GM18909 (cell line): Measurements from ENCODE around the gene GOLGA8Q.
"Not testable (repeated sequence)": the region's sequence is repeated elsewhere in the genome, so short reads cannot be mapped to it uniquely, and the experiment has no call there.

Source experiments
- ATAC-seq: cut with Tn5 transposase; IDR thresholded peaks from one replicate; pipeline ENCODE4 v1.9.1; 2021; ENCODE audit warnings: mild to moderate bottlenecking; ENCODE audit not compliant: unreplicated experiment, poor library complexity

Gene GOLGA8Q, protein sequence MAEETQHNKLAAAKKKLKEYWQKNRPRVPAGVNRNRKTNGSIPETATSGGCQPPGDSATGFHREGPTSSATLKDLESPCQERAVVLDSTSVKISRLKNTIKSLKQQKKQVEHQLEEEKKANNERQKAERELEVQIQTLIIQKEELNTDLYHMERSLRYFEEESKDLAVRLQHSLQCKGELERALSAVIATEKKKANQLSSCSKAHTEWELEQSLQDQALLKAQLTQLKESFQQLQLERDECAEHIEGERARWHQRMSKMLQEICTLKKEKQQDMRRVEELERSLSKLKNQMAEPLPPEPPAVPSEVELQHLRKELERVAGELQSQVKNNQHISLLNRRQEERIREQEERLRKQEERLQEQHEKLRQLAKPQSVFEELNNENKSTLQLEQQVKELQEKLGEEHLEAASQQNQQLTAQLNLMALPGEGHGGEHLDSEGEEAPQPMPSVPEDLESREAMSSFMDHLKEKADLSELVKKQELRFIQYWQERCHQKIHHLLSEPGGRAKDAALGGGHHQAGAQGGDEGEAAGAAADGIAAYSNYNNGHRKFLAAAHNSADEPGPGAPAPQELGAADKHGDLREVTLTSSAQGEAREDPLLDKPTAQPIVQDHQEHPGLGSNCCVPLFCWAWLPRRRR

DNA sequence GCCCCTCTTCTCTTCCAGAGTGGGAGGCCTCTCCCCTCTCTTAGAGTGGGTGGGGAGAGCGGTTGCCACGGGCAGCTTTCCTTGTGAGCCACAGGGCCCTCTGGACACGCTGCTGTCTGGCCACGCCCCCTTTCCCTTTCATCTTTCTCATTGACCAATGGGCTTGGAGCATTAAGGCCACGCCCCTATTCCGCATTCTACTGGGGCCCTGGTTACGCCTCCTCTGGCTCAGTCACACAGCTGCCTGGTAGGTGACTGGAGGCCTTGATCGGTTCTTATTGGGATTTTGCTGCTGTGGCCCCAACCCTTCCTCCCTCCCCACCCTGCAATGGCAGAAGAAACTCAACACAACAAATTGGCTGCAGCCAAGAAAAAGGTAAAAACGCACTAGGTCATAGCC lies at the start of gene GOLGA8Q:
Gene GOLGA8Q, plus strand, starts transcription at position 301 of the 400 bp plus-strand sequence. Its CDS starts 28 bp downstream, at position 329.
- not testable (repeated sequence) for ATAC-seq

DNA sequence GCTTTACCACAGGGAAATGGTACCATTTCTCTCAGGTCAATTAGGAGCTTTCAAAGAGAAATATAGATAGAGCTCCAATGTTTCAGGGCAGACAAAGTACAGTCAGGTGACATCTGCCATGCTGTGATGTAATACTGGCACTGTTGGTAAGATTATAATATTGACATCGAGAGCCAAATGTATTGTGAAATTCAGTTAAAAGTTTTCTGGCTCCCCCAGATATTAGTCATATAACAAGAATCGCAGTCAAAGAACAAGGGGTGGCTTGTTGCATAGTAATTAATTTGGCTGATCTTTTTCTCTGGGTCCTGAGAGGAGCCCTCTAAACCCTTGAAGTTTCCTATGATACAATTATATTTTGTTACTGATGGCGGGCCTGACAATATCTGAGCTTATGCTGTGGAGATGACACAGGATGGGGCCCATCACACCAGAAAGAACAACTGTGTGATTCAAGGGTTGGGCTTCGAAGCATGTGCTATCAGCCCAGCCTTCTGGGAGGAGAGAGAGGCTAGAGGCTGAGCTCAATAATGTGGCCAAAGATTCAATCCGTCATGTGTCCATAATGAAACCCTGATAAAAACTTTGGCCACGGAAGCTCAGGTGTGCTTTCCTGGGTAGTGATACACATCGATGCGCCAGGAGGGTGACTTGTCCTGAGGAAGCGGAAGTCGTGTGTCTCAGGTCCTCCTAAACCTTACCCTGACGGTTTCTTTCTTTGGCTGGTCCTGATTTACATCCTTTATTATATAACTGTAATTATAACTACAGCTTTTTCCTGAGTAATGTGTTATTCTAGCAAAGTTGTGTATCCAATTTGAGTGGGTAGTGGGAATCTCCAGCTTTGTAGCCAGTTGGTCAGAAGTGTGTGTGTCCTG lies 48.7 kb upstream of the GOLGA8Q start:
- ATAC-seq: not testable (repeated sequence)

DNA sequence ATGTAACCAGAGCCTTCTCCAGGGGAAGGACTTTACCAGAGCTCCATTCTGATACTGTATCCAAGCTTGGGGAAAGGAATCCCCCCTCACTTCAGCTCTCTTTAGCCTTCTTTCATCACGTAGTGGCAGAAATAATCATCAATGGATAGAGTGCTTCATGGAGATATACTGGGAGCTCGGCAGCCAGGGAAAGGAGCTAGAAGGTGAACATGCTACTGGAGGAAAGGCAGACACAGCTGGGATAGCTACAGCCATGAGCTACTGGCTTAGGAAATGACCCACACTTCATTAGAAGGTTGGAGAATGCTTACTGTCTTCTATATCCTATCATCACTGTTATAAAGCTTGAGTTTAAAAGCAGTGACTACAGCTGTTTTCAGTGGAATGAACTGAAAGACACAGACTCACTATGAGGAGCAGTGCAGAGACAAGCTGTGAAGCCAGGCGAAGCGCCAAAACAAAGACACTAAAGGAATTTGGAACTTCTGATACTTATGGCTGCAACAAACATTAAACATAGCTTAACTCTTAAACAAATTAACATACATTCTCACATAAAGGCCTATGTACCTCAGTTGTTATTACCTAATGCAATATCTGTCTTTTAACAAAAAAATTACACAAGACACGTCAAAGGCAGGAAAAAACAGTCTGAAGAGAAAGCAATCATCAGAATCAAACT lies 47.5 kb upstream of the GOLGA8Q start:
- ATAC-seq: not testable (repeated sequence)

DNA sequence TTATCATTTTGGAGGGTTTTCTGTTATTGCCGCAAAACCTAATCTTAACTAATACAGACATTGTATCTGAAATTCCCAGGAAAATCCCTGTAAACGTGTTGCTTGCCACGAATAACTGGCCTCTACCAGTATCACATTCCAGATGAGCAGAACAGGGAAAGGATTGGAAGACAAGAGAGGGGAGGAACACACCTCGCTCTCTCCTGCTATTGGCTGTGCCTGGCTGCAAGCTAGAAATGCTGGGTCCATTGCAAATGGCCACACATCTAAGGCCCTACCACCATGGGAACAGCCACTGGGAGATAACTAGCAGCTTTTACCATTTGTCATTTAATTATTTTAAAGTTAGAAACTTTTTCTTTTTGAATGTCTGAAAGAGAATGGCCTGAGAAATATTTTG lies 37.3 kb upstream of the GOLGA8Q start:
- ATAC-seq: not testable (repeated sequence)

DNA sequence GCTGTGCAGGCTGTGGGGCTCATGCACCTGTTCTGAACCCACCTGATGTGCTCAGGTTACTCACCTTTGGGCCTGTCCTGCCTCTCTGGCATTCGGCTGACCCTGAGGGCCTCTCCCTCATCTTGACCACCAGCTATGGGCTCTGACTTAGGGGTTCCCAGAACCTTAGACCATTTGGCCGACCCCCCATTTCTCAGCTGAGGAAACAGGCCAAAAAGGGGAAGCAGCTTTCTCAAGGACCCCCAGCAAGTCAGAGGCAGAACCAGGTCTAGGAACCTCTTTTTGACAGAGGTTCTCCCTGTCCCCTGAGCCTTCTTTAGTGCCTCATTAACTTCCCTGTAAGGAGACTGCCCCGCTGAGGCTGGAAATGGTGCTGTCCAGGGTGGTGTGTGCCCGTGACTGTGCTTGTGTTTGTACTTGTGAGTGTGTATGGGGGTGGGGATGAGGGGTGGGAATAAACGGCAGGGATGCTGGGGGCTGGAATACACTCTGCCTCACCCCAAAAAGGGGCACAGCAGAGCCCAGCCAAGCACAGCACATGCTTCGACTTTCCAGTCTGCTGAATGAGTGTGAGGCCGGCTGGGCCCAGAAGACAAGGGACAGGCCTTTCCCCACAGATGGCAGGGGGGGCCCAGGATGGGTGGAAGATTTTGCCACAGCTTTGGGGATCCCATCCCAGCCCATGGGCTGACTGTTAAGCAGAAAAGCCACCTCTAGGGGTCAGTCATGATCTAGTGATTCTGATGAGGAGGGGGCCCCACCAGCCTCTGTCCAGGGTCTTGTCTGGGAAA lies 28.2 kb upstream of the GOLGA8Q start:
- ATAC-seq: not testable (repeated sequence)

DNA sequence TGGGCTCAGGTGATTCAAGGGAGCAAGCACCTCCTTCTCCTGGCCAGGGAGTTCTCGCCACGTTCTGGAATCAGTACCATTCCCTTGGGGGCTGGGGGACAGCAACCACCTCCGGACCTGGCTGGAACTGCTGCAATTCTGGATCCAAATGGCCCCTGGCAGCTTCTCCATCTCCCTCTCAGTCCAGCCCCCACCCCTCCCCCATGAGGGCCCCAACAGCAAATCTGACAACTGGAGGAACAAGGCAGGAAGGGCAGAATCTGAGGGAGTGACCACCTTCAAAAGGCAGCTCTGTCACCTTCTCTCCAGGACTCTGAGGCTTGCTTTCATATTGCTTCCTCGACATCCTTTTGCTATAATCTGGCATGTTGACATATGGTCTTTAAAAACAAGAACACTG lies 25.9 kb upstream of the GOLGA8Q start:
- not testable (repeated sequence) for ATAC-seq

DNA sequence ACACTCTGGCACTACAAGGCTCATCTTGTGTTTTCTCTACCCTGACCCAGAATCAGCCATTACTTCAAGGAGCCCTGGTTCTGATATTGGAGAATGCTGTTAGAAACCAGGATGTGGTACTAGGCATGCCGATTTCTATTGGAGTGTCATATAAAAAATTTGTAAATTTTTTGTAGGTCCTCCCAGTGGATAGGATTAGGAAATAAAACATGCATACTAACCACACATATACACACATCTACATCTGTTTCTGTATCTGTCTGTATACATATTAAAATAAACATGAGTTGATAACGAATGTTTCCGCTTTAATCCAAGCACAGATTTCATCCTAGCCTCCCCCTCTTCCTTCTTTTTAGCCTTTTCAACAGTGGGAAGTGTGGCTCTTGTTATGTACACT lies 22.8 kb upstream of the GOLGA8Q start:
- ATAC-seq: not testable (repeated sequence)

DNA sequence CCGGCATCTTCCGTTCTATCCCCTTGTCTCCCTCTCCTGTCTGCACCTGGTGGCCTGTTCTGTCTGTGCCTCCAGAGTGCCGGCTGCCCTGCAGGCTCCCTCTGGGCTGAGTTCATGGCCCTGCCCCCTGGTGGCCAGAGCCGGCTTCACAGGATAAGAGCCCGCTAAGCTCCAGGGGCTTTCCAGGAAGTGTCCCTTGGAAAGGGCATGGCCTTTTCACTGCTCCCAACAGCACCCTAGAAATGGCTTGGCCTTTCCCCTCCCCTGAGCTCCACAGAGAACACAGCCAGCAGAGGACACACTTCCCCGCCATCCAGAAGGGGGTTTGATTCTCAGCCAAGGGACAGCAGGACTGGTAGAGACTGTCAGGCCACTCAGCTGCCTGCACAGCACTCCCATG lies 15.1 kb downstream of the GOLGA8Q start:
- ATAC-seq: not testable (repeated sequence)

DNA sequence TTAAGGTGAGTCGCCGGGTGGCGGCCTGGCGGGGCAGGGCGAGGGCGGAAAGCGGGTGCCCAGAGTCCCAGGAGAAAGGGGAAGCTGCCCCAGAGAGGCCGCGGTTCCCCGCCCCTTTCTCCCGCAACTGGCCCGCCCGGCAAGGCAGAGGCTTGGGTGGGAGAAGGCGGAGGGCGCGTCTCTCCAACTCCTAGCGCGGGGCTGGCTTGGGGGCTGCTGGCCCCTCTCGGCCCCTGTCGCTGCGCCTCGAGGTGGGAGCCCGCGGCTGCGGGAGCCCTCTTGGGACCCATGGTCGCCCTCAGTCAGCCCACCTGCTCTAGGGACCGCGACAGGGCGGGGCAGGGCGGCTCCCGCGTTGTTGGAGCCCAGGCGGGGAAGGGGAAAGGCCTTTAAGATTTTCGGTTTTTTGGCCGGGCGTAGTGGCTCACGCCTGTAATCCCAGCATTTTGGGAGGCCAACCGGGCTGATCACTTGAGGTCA lies 21.2 kb downstream of the GOLGA8Q start:
- ATAC-seq: not testable (repeated sequence)

DNA sequence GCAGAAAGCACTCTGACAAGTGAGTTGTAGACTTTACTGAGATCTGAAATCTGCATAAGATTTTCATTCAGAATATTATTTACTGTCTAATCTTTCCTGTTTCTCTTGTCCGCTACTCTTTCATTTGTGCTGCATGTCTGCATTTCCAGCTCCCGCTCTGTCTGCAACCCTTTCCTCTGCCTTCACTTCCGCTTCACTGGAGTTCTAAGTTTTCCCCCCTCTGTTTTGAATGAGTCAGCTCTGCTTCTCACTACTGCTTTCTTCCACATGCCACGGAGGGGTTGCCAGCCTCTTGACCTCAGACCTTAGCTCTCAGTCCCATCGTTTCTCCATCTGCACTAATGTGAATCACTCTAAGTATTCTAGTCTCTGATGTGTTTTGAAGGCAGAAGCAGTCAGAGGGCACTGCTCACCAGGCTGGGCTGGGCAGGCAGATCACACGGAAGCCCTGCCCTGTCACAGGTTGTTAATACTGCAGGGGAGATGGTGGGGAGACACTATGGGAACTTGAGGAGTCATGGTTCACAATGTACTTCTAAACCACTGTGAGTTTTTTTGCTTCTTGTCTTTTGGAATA lies 27.6 kb downstream of the GOLGA8Q start:
- ATAC-seq: not testable (repeated sequence)

DNA sequence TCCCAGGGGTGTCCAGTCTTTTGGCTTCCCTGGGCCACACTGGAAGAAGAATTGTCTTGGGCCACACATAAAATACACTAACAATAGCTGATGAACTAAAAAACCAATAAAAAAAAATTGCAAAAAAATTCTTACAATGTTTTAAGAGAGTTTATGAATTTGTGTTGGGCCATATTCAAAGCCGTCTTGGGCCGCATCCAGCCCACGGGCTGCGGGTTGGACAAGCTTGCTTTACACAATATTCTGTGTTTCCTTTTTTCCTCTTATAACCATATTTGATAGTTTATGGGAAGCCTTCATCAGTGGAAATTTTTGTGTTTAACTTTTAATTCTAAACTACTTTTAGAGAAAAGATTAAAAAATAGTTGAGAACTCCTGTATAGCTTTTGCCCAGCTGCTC lies 28.9 kb downstream of the GOLGA8Q start:
- ATAC-seq: not testable (repeated sequence)

DNA sequence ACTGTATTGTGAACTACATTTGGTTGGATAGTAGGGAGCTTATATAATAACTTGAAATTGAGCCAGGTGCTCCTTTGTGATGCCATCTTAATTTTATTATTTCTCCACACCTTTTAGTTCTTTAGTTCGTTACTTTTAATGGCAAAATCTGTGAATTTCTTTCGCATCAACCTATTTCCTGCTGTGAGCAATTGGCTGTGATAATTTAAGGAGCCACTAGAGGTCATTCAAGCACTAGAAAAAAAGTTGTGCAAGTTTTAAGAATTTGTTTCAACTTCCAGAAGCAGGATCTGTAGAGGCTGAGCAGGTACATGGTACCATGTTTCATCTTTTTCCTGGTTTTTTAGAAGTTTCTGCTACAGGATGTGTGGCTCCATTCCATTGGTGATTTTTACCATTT lies 47.1 kb downstream of the GOLGA8Q start:
- not testable (repeated sequence) for ATAC-seq

DNA sequence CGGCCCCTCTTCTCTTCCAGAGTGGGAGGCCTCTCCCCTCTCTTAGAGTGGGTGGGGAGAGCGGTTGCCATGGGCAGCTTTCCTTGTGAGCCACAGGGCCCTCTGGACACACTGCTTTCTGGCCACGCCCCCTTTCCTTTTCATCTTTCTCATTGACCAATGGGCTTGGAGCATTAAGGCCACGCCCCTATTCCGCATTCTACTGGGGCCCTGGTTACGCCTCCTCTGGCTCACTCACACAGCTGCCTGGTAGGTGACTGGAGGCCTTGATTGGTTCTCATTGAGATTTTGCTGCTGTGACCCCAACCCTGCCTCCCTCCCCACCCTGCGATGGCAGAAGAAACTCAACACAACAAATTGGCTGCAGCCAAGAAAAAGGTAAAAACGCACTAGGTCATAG lies 51.9 kb downstream of the GOLGA8Q start, which contains the start of gene GOLGA8H:
Gene GOLGA8H, plus strand, starts transcription at position 233 of the 400 bp plus-strand sequence. Its CDS starts 98 bp downstream, at position 331.
- not testable (repeated sequence) for ATAC-seq
